Testis (tissue), 3 donors: ENCODE results near the gene NOTO. TPM values are rescaled to one million over a fixed set of nuclear protein-coding genes. Genes with fewer than 3 reads are reported as not detected.

ENCODE experiments used
- DNase-seq: peaks from one replicate; pipeline ENCODE4 v3.0.0-alpha.2; 2019
- H3K27ac ChIP-seq, 2 donors: fragments of 200-600 bp; sonication (generic); one replicate each; pipeline ENCODE4 v1.5.1; 2019
- H3K27me3 ChIP-seq: fragments of 200-600 bp; sonication (generic); one replicate; pipeline ENCODE4 v1.5.1; 2019
- H3K36me3 ChIP-seq: fragments of 200-600 bp; sonication (generic); one replicate; pipeline ENCODE4 v1.5.1; 2017; ENCODE audit warnings: low read depth; ENCODE audit errors: missing control alignments
- H3K4me1 ChIP-seq: fragments of 200-600 bp; sonication (generic); one replicate; pipeline ENCODE4 v1.5.1; 2019
- H3K4me3 ChIP-seq, 2 donors: fragments of 200-600 bp; sonication (generic); one replicate each; pipeline ENCODE4 v1.5.1; 2017 to 2019
- H3K9me3 ChIP-seq: fragments of 200-600 bp; sonication (generic); one replicate; pipeline ENCODE4 v1.5.1; 2017
- POLR2A ChIP-seq: fragments of 450-650 bp; IDR thresholded peaks from one replicate; pipeline ENCODE4 v1.6.1; 2017; ENCODE audit warnings: antibody characterized with exemption, mild to moderate bottlenecking, moderate library complexity
- WGBS, 2 donors: methylation state at CpG; one replicate each; pipeline ENCODE4 v1.1.5; 2018; 5-methylcytosine and 5-hydroxymethylcytosine counted together
- intact Hi-C: fragments of 100-400 bp; cut with DNase I; formaldehyde crosslinking; loops from one replicate; pipeline ENCODE4 v1.15.1; 2023; ENCODE audit warnings: low total_unique reads
- polyA plus RNA-seq: library from polyadenylated mRNA; stranded (reverse); fragments of 350-450 nt; fragmentation: Illumina TruSeq; extraction: RNeasy Lipid Tissue Mini Kit (QIAGEN cat#74804); gene quantifications from one replicate; pipeline ENCODE4 v1.2.3, GENCODE V29; 2014; ENCODE audit warnings: low read depth, low replicate concordance; ENCODE audit not compliant: insufficient read depth
- total RNA-seq, 2 donors: library from RNA; depleted of rRNA; stranded (reverse); fragments of >200 nt; gene quantifications; one replicate each; pipeline ENCODE4 v1.2.3, GENCODE V29; 2016
- TF ChIP-seq, protein P1 (sequence below), 3 experiments: fragments of 450-650 bp in 2 of 3; fragments of 200-600 bp in 1 of 3; sonication (generic) in 1 of 3; IDR thresholded peaks; one replicate each; pipeline ENCODE4 v1.5.1; 2016 to 2019; ENCODE audit warnings: antibody characterized with exemption in 3 of 3, mild to moderate bottlenecking in 2 of 3, moderate library complexity in 1 of 3

NOTO gene
- total and polyA plus RNA-seq, 3 donors from 2014 or later, result 0.37 to 0.63 TPM; not detected in 1

DNA sequence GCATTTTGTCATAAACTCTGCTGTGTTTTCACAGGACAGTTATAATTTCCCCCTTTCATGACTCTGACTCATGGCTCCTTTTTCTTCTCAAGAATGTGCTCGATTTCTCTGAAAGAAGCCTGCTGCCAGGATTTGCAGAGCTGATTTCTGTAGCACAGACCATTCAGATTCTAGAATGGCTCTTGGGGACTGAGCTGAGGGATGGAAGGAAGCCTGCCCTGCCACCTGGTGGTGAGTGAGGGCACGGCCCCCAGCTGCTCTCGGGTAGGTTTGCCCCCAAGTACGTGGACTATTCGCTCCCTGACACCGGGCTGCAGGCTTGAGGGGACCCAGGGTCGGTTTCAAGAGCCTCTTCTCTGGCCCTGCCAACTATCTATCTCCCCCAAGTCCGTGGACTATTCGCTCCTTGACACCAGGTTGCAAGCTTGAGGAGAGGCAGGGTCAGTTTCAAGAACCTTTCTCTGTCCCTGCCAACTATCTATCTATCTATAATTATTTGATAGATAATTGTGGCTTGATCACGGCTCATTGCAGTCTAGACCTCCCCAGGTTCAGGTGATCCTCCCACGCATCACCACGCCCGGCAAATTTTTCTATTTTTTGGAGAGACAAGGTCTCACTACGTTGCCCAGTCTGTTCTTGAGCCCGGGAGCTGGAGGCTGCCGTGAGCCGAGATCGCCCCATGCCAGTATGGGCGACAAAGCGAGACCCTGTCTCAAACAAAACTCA, 10.2 kb downstream of the NOTO start:
- H3K27me3 ChIP-seq, result no peaks in the 10 kb centered on the region
- H3K9me3 ChIP-seq, result no peaks in the 10 kb centered on the region
- TF ChIP-seq, protein P1, sequence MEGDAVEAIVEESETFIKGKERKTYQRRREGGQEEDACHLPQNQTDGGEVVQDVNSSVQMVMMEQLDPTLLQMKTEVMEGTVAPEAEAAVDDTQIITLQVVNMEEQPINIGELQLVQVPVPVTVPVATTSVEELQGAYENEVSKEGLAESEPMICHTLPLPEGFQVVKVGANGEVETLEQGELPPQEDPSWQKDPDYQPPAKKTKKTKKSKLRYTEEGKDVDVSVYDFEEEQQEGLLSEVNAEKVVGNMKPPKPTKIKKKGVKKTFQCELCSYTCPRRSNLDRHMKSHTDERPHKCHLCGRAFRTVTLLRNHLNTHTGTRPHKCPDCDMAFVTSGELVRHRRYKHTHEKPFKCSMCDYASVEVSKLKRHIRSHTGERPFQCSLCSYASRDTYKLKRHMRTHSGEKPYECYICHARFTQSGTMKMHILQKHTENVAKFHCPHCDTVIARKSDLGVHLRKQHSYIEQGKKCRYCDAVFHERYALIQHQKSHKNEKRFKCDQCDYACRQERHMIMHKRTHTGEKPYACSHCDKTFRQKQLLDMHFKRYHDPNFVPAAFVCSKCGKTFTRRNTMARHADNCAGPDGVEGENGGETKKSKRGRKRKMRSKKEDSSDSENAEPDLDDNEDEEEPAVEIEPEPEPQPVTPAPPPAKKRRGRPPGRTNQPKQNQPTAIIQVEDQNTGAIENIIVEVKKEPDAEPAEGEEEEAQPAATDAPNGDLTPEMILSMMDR (IDR thresholded peaks at IDR 0.05), result peak; percentile 66 to 89 (median 78)
- no peak for TF ChIP-seq POLR2A
- H3K4me1 ChIP-seq, result peaks cover 3% of the 10 kb centered on the region
- DNase-seq, result peak; percentile 78
- no peak overlapping the region for H3K4me3 ChIP-seq
- WGBS, 2 donors, result 36 to 42% methylated on average over 20 of the region's 20 CpGs
- no peaks in the 10 kb centered on the region for H3K36me3 ChIP-seq
- no peak overlapping the region for H3K27ac ChIP-seq
- intact Hi-C loops, result no loop called here

DNA sequence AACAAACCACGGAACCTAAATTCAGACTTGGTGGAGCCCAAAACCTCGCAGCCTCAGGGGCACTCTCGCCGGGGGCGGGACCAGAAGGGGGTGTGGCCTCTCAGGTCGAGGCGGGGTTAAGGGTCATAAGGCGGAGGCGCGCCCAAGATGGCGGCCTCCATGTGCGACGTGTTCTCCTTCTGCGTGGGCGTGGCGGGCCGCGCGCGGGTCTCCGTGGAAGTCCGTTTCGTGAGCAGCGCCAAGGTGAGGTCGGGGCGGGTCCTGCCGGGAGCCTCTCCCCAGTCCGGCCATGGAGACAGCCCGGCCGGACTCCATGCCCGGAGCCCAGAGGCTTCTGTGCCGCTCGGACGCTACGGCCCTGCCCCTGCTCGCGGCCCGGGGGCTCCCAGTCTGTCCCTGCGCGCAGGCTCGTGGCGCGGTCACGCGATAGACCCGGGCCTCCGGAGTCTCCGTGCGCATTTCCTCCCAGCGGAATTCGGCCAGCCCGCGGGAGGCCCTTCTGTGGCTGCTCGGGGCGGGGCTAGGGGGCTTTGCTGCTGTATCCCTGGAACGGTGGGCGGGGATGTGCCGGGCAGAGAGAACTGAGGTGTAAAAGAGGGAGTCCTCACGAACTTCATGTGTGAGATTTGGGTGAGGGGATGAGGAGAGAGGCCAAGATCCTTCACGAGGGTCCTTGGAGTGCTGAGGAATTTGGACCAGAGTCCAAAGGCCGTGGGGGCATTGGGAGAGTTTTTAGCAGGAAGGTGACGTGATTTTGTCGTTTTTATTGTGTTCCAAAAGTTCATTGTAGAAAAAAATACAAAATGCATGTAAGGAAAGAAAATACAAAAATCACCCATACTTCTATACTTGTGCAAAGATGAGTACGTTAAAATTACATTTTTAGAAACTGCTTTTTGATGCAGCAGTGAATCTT, 12.0 kb downstream of the NOTO start, which contains the start of gene SMYD5:
TSS of gene SMYD5 (plus strand) at position 126 of the 916 bp plus-strand sequence. CDS start at position 148, 22 bp downstream.
- H3K36me3 ChIP-seq, result no peaks in the 10 kb centered on the region
- TF ChIP-seq, protein P1 (IDR thresholded peaks at IDR 0.05), result no peak
- no peak for TF ChIP-seq POLR2A
- DNase-seq, result peak; percentile 95
- intact Hi-C loops, result no loop called here
- 0 to 1% methylated on average over 20 to 62 of the region's 64 CpGs for WGBS, 2 donors
- H3K9me3 ChIP-seq, result no peaks in the 10 kb centered on the region
- H3K27me3 ChIP-seq, result no peaks in the 10 kb centered on the region
- peaks cover 3% of the 10 kb centered on the region for H3K4me1 ChIP-seq
- H3K4me3 ChIP-seq, result peak within 1 kb of the TSS; percentile 72 to 90
- peak within 1 kb of the TSS; percentile 85 to 88 for H3K27ac ChIP-seq

DNA sequence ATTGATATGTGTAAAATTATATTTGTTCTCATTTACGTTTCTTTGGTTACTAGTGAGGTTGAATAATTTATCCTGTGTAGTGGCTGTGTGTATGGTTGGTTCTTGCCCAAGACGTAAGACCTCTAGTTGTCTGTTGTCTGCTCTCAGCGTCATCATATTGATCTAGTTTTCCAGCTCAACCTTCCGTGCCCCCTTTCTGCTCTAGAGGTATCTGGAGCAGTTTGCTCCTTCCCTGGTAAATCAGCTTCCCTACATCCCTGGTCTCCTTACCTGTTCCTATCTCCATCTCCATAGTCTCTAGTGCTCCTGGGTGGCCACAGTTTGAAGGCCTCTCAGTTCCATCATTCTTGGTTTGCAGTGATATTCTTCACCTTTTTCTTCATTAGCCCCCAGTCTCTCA, 12.9 kb downstream of the NOTO start:
- Histone ChIP-seq H3K4me1 (peaks cover 3% of the 10 kb centered on the region), H3K27me3 (no peaks in the 10 kb centered on the region), H3K36me3 (no peaks in the 10 kb centered on the region), H3K4me3 (no peak overlapping the region), H3K9me3 (no peaks in the 10 kb centered on the region), H3K27ac (no peak overlapping the region)
- intact Hi-C loops, result no loop called here
- 35 to 66% methylated on average over 4 of the region's 4 CpGs for WGBS, 2 donors
- DNase-seq, result no peak
- TF ChIP-seq, protein P1 (IDR thresholded peaks at IDR 0.05), result no peak
- TF ChIP-seq POLR2A, result no peak

- WGBS, 2 donors, result 91 to 98% methylated on average over 5 of the region's 5 CpGs
- intact Hi-C loops, result no loop called here
- no peak for DNase-seq
- TF ChIP-seq, protein P1 (IDR thresholded peaks at IDR 0.05), result no peak
- no peak for TF ChIP-seq POLR2A
- Histone ChIP-seq H3K4me1 (peaks cover 3% of the 10 kb centered on the region), H3K4me3 (no peak overlapping the region), H3K27me3 (no peaks in the 10 kb centered on the region), H3K36me3 (no peaks in the 10 kb centered on the region), H3K9me3 (no peaks in the 10 kb centered on the region), H3K27ac (no peak overlapping the region)
These were observed 14.8 kb downstream of the NOTO start for GRCh38 chr2:73217160-73217559.
